Raji (cell line): ENCODE data around the gene TAMALIN.

Experiments
- POLR2A ChIP-seq: IDR thresholded peaks from 2 replicates; pipeline ENCODE4 v1.6.1; 2011; ENCODE audit warnings: low read depth, low read length, control low read depth; ENCODE audit not compliant: insufficient read depth

The TAMALIN gene

GRCh38 chr12:52007158-52007921 is 594 bp downstream of the TAMALIN start:
- TF ChIP-seq POLR2A = no peak

DNA sequence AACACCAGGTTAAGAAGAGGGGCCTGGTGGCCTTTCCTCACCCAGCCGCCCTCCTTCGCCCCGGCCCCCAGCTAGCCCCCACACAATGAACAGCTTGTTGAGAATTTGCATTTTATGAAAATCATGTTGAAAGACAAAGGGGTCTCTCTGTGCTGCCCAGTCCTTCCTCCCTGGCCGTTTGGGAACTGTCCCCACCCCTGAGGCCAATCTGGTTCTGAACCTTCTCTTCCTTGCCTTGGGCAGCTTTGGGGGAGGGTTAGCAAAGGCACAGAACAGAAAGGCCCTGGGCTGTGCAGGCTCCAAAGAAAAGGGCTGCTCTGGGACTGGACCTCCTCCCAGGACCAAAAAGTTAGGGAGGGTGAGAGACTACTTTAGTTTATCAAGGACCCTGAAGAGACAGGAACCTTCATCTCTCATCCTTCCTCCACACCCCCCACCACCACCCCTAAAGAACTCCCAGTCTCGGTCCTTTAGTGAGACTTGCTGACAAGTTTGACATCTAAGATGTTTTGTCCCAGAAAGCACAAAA is 1.3 kb downstream of the TAMALIN start:
- TF ChIP-seq POLR2A = no peak

DNA sequence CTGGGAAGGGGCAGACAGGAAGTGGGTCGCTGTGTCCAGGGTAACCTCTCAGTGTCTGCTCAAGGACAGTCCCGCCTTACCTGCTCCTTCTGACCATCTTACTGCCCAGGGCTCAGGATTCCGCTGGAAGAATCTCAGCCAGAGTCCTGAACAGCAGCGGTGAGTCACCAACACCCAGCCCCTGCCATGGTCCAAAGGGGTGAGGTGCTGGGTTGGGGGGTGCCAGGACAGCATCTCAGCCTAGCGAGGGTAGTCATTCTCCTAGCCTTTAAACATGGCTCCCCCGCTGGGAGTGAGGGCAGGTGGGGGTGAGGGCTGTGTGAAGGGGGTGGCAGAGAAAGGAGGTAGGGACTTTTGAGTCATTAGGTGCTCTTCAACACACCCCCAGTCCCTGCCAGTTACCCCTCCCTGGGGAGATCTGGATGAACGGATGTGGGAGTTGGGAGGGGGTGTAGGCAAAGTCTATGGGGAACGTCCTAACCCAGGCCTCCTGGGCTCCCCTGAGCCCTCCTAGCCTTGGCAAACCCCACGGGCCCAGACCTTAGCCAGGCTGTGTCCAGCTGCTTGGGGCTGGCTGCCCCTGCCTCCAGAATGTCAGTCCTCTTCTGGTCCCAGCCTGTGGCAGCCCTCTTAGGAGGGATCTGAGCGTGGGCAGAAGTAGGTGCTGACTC is 2.5 kb downstream of the TAMALIN start:
- TF ChIP-seq POLR2A = no peak

DNA sequence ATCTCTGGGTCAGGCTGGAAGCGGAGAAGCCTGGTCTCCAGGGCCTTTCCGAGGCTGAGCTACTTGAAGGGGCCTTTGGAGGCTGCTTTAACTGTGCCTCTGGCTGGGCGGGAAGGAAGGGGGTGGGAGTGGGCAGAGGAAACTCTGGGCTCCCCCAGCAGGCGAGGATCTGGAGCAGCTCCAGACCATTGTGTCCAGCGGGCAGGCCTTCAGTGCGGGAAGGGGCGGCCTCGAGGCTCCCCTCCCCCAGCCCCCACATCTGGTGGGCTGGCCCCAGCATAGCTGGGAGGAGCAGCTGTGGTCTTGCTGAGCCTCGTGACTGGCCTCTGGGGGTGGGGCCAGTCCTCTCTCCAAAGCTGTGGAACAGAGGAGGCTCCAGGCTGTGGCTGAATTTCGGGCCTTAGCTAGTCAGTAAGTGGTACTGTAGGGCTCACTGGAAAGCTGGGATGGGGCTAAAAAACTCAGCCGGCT is 3.4 kb downstream of the TAMALIN start:
- TF ChIP-seq POLR2A = no peak

DNA sequence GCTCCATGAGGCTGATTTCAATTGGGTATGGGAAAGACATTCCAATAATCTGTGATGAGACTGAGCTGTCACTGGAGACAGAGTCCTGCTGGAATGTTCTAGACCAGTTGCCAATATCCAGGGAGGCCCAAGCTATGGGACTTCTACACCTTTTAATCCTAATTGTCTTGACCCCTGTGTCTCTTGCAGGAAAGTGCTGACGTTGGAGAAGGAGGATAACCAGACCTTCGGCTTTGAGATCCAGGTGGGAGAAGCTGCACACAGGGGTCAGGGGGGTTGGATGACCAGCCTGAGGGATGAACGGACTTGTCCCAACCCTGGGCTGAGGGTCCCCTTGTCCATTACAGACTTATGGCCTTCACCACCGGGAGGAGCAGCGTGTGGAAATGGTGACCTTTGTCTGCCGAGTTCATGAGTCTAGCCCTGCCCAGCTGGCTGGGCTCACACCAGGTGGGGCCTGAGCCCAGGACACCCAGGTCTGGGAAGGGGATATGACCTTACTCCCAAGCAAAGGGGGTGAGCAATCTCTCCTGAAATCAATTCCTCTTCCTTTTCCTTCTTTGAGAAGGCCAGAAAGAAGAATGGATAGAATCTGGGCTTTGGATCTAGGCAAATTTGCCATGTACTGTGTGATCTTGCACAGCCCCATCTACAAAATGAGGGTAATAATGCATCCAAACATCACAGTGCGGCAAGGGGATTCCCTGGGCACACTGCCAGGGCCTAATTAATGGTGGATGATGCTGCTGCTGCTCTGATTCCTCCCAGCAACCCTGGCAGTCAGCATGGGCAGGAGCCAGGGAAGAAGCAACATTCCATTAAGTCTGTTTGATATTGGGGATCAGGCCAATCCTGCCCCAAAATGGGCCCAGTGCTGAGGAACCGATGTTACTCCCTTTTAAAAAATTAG is 4.2 kb downstream of the TAMALIN start:
- TF ChIP-seq POLR2A = no peak

DNA sequence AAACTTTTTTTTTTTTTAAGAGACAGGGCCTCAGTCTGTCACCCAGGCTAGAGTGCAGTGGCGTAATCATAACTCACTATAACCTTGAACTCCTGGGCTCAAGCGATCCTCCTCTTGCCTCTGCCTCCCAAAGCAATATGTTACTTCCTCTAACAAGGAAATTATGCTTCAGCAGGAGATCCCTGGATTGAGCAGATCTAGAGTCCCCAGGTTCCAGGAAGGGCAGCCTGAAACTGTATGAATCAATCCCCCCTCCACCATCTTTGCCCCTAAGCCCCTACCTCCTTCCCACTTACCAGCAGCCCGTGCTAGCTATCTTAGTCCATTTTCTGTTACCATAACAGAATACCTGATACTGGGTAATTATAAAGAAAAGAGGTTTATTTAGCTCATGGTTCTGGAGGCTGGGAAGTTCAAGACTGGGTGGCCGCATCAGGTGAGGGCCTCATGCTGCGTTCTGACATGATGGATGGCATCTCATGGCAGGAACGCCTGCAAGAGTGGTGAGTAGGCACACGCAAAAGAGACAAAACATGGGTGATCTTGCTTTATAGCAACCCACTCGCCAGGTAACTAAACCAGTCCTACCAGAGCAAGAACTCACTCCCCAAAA is 5.0 kb downstream of the TAMALIN start:
- TF ChIP-seq POLR2A = no peak

GRCh38 chr12:52013626-52014310 is 7.0 kb downstream of the TAMALIN start:
- TF ChIP-seq POLR2A = no peak

DNA sequence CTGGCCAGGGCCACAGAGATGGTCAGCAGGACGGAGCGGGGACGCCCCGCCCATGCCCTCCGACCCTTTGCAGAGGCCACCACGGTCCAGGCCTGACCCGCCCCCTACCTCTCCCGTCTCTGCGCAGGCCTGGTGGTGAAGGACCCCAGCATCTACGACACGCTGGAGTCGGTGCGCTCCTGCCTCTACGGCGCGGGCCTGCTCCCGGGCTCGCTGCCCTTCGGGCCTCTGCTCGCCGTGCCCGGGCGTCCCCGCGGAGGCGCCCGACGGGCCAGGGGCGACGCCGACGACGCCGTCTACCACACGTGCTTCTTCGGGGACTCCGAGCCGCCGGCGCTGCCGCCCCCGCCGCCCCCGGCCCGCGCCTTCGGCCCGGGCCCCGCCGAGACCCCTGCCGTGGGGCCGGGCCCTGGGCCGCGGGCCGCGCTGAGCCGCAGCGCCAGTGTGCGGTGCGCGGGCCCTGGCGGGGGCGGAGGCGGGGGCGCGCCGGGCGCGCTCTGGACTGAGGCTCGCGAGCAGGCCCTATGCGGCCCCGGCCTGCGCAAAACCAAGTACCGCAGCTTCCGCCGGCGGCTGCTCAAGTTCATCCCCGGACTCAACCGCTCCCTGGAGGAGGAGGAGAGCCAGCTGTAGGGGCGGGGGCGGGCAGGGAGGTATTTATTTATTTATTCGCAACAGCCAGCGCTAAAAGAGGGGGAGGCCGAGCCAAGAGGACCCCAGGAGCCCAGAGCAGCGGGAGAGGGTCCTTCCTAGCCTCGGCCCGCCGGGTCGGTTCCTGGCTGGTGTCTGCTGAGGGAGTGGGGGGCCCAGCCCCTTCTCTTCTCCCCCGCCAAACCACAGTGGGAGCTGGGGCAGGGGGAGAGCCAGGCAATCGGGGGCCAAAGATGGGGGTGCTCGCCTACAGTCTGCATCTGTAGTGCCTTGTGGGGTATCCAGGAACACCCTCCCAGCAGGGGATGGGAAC is 8.1 kb downstream of the TAMALIN start:
- TF ChIP-seq POLR2A = no peak

GRCh38 chr12:52015532-52016041 is 8.8 kb downstream of the TAMALIN start:
- TF ChIP-seq POLR2A = no peak

DNA sequence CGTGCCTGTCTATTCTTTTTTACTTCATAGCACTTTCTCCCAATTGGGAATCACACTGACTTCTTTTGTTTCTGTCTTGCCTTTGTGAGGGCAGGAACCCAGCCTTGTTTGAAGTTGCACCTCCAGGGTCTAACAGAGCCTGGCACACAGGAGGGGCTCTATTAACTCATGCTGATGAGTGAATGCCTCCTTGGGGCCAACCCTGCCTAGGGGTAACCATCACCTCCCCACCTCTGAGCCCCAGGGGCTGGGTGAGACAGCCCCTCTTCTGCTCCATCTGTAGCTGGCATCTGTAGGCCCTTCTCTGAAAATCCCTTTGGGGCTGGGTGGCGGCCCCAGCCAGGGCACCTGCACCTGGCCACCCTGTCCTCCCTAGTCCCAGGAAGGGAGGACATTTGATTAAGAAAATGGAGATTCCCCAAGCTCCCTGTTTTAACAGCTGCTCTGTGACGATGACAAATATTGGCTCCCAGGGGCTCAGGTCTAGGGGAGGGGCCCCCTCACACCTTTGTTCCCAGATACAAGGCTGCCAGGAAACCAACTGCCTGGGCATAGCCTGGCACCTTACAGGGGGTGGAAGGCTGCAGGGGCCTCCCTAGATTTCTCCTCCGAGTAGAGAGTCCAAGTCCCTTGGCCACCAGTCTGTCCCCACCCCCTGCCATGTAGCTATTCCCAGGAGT is 11.8 kb downstream of the TAMALIN start:
- no peak for TF ChIP-seq POLR2A

DNA sequence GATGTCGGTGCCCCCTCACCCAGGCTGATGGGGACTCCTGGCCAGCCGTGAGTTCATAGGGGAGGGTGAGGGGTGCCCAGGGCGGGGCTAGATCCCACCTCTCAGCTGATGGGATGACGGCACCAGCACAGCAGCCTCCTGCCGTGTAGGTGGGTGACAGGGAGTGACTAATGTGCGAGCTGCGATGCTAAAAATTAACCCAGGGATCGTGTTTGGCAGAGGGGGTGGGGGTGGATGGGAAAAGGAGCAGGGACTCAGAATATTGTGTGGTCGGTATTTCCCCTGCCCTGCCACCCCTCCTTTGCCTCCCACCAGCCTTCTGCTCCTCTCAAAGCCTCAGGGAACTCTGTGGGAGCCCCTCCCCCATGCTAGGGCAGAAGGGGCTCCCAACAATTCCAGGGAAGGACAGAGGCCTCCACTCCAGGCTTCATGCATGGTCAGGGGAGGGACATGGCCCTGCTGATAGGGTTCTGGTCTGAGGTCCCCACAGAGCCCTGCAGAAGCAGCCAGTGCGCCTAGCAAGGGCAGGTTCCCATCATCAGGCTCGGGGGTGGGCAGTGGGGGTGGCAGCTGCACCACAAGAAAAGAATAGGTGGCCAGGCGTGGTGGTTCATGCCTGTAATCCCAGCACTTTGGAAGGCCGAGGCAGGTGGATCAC is 12.5 kb downstream of the TAMALIN start:
- no peak for TF ChIP-seq POLR2A
